ENCODE data around the gene CDKAL1. TPM values are rescaled to one million over a fixed set of nuclear protein-coding genes. Genes with fewer than 3 reads are reported as not detected.

Gene CDKAL1
- total and polyA plus RNA-seq, 2 of the 13 experiments (the other 11 are each of a cell fraction or from before 2014, with no cell fraction given): 9.5 to 27.7 TPM

DNA sequence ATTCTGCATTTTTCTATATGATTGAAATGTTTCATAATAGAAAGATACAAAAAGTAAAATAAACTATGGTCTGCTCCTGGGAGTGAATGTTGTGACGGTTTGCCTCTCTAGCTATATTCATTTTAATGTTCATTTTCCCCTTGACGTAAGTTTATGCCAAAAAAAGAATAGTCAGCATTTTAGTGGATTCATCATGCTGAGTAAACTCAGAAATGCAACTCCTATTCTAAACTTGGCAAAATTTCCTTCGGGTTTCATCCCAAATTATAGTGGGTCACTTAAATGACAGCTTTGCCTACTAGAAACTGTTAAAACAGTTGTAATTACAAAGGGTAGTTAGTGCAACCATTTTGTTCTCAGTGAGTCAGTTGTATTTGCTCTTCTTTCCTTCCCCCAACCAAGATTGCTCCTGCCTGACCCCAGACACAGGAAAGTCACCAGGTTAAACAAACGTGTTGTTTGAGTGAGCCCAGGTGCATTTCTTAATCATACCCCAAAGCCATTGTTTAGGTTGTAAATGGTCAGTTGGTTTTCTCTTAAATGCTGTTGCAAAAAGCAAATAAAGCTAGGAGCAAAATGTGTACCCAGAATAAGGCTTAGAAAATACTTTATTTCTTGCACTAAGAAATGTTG is 577.0 kb downstream of the CDKAL1 start (continued):
- TF ChIP-seq ARNT2 (CRISPR knock-in tag; IDR thresholded peaks at IDR 0.05; ENCODE audit: low read depth) (0 out of 2 replicates have a peak, but pooled peaks have one; percentile 33), AHDC1 (CRISPR knock-in tag; IDR thresholded peaks at IDR 0.05; ENCODE audit: borderline replicate concordance) (peak; percentile 93), EP300 (IDR thresholded peaks at IDR 0.05; ENCODE audit: low read depth in 2 of 2, low read length in 2 of 2) (peak in 1 of 2 experiments; percentile 96; a peak in 2 of 4 replicates), EP300 (CRISPR knock-in tag; IDR thresholded peaks at IDR 0.05; ENCODE audit: borderline replicate concordance) (peak; percentile 81), ZNF136 (CRISPR knock-in tag; IDR thresholded peaks at IDR 0.05; ENCODE audit: low read depth) (no peak), ERF (CRISPR knock-in tag; IDR thresholded peaks at IDR 0.05) (peak; percentile 43; the same call in 1 of the 2 replicates), HOXA9 (CRISPR knock-in tag; IDR thresholded peaks at IDR 0.05; ENCODE audit: borderline replicate concordance) (no peak), KAT7 (CRISPR knock-in tag; IDR thresholded peaks at IDR 0.05; ENCODE audit: borderline replicate concordance) (0 out of 2 replicates have a peak, but pooled peaks have one; percentile 33), MIER2 (CRISPR knock-in tag; IDR thresholded peaks at IDR 0.05) (peak; percentile 36; the same call in 1 of the 2 replicates), NFIC (IDR thresholded peaks at IDR 0.05; ENCODE audit: low read length) (peak; percentile 87), KLF16 (CRISPR knock-in tag; IDR thresholded peaks at IDR 0.05) (peak in 1 of 2 experiments; percentile 73; a peak in 1 of 4 replicates), ESRRA (CRISPR knock-in tag; IDR thresholded peaks at IDR 0.05; ENCODE audit: low read depth) (0 out of 2 replicates have a peak, but pooled peaks have one; percentile 47), FOXC1 (CRISPR knock-in tag; IDR thresholded peaks at IDR 0.05; ENCODE audit: borderline replicate concordance) (no peak), RXRB (CRISPR knock-in tag; IDR thresholded peaks at IDR 0.05; ENCODE audit: borderline replicate concordance) (peak; percentile 76), ISL2 (CRISPR knock-in tag; IDR thresholded peaks at IDR 0.05) (peak; percentile 94), HNF4G (IDR thresholded peaks at IDR 0.05; ENCODE audit: borderline replicate concordance, low read depth, low read length) (no peak; the same call in 1 of the 2 replicates), HNF4G (CRISPR knock-in tag; IDR thresholded peaks at IDR 0.05; ENCODE audit: borderline replicate concordance, low read depth) (no peak), SSRP1 (CRISPR knock-in tag; IDR thresholded peaks at IDR 0.05) (0 out of 2 replicates have a peak, but pooled peaks have one; percentile 29), ZNF619 (CRISPR knock-in tag; IDR thresholded peaks at IDR 0.05) (no peak), HHEX (CRISPR knock-in tag; IDR thresholded peaks at IDR 0.05) (0 out of 2 replicates have a peak, but pooled peaks have one; percentile 46)
- TF ChIP-seq, protein P1, sequence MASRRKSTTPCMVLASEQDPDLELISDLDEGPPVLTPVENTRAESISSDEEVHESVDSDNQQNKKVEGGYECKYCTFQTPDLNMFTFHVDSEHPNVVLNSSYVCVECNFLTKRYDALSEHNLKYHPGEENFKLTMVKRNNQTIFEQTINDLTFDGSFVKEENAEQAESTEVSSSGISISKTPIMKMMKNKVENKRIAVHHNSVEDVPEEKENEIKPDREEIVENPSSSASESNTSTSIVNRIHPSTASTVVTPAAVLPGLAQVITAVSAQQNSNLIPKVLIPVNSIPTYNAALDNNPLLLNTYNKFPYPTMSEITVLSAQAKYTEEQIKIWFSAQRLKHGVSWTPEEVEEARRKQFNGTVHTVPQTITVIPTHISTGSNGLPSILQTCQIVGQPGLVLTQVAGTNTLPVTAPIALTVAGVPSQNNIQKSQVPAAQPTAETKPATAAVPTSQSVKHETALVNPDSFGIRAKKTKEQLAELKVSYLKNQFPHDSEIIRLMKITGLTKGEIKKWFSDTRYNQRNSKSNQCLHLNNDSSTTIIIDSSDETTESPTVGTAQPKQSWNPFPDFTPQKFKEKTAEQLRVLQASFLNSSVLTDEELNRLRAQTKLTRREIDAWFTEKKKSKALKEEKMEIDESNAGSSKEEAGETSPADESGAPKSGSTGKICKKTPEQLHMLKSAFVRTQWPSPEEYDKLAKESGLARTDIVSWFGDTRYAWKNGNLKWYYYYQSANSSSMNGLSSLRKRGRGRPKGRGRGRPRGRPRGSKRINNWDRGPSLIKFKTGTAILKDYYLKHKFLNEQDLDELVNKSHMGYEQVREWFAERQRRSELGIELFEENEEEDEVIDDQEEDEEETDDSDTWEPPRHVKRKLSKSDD (CRISPR knock-in tag; IDR thresholded peaks at IDR 0.05; ENCODE audit: low read depth): peak; percentile 86; the same call in 1 of the 2 replicates
- TF ChIP-seq, protein P2, sequence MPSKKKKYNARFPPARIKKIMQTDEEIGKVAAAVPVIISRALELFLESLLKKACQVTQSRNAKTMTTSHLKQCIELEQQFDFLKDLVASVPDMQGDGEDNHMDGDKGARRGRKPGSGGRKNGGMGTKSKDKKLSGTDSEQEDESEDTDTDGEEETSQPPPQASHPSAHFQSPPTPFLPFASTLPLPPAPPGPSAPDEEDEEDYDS (CRISPR knock-in tag; IDR thresholded peaks at IDR 0.05): 0 out of 2 replicates have a peak, but pooled peaks have one; percentile 32
